ENCODE results near the gene M1AP. TPM values are rescaled to one million over a fixed set of nuclear protein-coding genes. Genes with fewer than 3 reads are reported as not detected.
"Not testable (repeated sequence)": the region's sequence is repeated elsewhere in the genome, so short reads cannot be mapped to it uniquely, and the experiment has no call there.

Gene M1AP
- total RNA-seq, 2 donors from 2014 or later = not detected

DNA sequence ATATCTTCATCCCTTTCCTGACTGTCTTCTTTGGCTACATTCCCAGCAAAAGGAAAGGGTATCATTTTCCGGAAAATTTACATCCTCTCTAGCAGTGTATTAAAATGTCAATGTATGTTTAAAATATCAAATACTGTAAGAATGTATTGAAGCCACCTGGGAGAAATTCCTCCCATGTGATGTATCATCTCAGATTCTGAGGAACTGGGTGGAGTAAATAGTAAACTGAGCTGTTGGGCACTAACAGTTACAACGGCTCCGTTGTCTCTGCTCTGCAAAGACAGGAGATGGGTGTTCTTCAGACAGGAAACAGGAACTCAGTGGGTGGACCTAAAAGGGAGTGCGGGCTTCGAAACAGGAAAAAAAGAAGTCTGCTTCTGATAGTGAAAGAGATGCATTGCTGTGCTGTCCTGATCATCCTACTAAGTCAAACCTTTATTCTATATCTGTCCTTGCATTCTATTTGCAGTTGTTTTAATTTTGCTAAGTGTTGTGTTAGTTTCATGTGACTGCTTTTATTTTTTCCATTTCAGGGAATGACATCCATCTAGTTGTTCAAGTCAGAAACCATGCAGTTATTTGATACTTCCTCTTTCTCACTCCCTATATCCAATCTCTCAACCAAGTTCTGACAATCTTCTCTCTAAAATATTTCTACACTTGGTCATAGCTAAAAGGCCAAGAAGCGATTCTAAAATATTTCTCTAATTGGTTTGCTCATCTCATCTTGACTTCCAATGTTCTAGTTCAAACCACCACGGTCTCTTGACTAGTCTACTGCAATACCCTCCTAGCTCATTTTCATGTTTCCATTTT, 74.2 kb downstream of the M1AP start:
- H3K4me1 Mint-ChIP-seq = peaks cover 20% of the 10 kb centered on the region
- no peaks in the 10 kb centered on the region for H3K36me3 Mint-ChIP-seq (ENCODE audit: low read depth)
- ATAC-seq (replicated peaks) = peak; percentile 63
- peaks cover 3% of the 10 kb centered on the region for H3K27me3 Mint-ChIP-seq
- H3K27ac Mint-ChIP-seq = peak overlapping the region; percentile 80
- H3K4me3 Mint-ChIP-seq = peak overlapping the region; percentile 71
- no peaks in the 10 kb centered on the region for H3K9me3 Mint-ChIP-seq

DNA sequence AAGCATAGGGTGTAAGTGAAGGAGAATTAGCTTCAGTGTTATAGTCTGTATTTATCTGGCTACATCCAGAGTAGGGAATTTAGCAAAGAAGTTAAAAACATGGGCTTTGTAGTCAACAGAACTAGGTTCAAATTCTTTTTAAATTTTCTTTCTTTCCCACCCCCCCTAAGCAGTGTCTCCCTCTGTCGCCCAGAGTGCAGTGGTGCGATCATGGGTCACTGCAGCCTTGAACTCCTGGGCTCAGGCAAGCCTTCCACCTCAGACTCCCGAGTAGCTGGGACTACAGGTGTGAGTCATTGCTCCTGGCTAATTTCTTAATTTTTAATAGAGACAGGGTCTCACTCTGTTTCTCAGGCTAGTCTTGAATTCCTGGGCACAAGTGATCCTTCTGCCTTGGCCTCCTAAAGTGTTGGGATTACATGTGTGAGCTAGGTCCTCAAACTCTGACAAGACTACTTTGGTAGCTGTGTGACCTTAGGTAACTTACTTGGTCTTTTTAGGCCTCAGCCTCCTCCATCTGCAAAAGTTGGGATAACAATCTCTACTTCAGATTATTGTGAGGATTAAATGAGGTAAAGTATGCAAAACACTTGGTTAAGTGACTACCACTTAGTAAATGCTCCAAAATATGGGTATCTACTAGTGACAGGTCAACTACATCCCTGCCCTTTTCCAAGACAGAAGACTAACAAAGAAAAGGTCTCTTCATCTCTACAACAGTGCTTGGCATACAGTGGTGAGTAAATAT, 75.8 kb downstream of the M1AP start:
- ATAC-seq (replicated peaks) = no peak
- Mint-ChIP-seq H3K4me3 (no peak overlapping the region), H3K9me3 (no peaks in the 10 kb centered on the region), H3K27ac (no peak overlapping the region), H3K27me3 (peaks cover 10% of the 10 kb centered on the region), H3K36me3 (ENCODE audit: low read depth) (no peaks in the 10 kb centered on the region), H3K4me1 (peaks cover 17% of the 10 kb centered on the region)

DNA sequence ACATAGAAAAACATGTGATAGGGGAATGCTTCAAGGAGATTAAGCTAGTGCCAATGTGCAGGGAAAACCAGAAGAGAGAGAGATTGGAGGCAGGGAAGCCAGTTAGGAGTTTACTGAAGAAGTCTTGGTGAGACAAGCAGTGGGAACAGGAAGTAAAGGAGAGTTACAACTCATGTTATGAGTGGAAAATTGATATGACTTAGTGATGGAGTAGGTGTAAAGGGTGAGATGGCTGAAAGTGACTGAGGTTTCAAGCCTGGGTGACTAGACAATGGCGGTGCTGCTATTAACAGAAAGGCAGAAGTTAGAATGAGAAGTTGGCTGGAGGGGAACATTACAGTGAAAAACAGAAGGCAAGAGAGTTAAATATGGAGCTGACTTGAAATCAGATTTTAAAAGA, 77.1 kb downstream of the M1AP start:
- Mint-ChIP-seq H3K27ac (no peak overlapping the region), H3K4me3 (no peak overlapping the region), H3K4me1 (peaks cover 22% of the 10 kb centered on the region), H3K36me3 (ENCODE audit: low read depth) (no peaks in the 10 kb centered on the region), H3K27me3 (peaks cover 7% of the 10 kb centered on the region), H3K9me3 (no peaks in the 10 kb centered on the region)
- ATAC-seq (replicated peaks) = peak; percentile 90

DNA sequence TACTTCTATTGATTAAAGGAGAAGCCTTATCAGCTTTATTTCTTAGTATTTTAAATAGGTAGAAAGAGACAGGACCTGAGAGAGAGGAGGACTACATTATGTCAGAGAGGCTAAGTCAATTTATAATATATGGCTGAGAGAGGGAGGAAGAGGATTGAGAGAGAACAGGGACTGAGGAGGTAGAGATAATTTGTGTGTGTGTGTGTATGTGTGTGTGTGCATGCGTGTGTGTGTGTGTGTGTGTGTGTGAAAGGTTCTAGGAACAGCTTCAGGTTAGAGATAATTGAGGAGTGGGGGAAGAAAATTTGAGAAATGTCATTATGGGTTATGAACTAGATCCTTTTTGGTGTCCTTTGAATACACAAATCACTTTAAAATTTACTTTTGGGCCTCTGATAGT, 78.4 kb downstream of the M1AP start:
- no peaks in the 10 kb centered on the region for H3K36me3 Mint-ChIP-seq (ENCODE audit: low read depth)
- H3K27ac Mint-ChIP-seq = no peak overlapping the region
- H3K4me1 Mint-ChIP-seq = peaks cover 22% of the 10 kb centered on the region
- no peaks in the 10 kb centered on the region for H3K9me3 Mint-ChIP-seq
- ATAC-seq (replicated peaks) = no peak
- peaks cover 10% of the 10 kb centered on the region for H3K27me3 Mint-ChIP-seq
- H3K4me3 Mint-ChIP-seq = no peak overlapping the region

DNA sequence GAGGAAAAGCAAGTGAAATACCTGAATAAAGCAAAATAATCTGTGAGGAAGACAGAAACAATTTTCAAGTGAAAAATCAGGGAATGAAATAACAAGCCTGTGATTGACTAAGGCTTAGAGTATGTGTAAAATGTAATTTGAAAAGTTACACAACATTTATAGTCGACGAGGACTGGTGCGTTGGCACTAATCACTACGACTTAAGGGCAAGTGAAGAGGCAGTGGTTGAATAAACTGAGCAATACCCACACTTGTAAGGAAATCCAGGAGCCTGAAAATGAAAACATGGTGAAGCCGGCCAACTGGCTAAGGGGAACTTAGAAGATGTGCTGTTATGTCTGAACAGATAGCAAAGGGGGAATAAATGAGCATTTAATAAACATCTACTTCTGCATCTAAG, 80.2 kb downstream of the M1AP start:
- Mint-ChIP-seq H3K4me1 (peaks cover 10% of the 10 kb centered on the region), H3K9me3 (no peaks in the 10 kb centered on the region), H3K27ac (no peak overlapping the region), H3K27me3 (peaks cover 15% of the 10 kb centered on the region), H3K36me3 (ENCODE audit: low read depth) (no peaks in the 10 kb centered on the region), H3K4me3 (no peak overlapping the region)
- ATAC-seq (replicated peaks) = no peak

DNA sequence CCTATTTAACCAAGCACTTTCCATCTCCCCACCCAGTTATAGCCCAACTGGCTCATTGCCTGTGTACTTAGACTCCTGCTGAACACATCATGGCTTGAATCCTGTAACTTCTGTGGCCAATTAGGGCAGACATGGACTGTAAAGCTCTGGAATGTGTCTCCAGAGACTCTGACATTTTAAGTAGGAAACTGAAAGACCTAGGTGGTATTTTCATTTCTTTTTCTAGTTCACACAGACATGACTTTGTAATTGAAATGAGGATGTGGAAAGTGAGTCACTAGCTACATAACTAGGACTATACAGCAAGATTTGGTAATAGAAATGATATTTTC, 81.4 kb downstream of the M1AP start:
- Mint-ChIP-seq H3K27me3 (peaks cover 18% of the 10 kb centered on the region), H3K9me3 (no peaks in the 10 kb centered on the region), H3K27ac (peak overlapping the region; percentile 42), H3K36me3 (ENCODE audit: low read depth) (no peaks in the 10 kb centered on the region), H3K4me1 (peaks cover 10% of the 10 kb centered on the region), H3K4me3 (peak overlapping the region; percentile 55)
- ATAC-seq (replicated peaks) = peak; percentile 71

DNA sequence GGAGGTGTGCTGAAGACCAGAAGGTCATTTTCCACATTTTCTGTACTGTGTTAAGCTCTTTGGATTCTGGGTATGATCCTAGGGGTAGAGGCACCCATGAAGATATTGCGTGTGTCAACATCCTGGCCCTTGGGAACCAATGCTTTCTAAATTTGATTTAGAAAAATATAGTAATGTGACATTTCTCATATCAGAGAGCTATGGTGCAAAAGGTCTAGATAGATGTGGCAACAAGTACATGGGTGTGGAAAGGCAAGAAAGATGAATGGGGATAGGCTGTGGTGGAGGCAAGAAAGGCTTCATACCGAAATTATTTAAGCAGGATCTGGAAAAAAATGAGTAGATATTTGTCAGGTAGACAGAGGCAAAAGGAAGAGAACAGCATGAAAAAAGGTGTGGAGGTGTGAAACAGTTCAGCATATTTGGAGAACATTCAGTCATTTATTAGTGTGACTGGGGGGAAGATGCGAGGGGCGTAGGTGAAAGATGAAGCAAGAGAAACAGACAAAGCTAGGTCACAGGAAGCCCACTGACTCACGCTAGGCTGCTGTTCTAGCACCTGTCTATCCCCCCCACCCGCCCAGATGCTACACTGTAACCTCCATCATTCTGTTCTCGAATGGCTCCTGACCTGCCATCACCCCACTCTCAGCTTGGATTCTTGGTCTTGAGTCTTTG, 81.9 kb downstream of the M1AP start:
- peaks cover 10% of the 10 kb centered on the region for H3K4me1 Mint-ChIP-seq

DNA sequence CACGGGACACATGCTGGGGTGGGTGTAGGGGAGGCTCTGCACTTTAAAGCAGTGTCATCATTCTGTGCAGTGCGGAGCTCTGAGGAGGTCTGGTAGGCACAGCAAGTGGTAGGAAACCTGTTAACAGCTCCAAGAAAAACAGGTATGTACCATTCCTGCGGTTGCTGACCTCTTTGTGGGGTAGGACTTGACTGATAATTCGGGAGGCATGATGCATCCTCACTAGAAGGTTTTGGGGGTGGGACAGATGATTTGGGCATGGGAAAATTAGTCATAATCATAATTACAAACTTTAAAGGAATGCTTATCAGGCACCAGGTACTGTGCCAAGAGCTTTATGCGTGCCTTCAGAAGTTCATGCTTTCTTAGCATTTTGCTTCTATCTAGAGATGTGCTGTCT, 83.9 kb downstream of the M1AP start:
- peaks cover 25% of the 10 kb centered on the region for H3K27me3 Mint-ChIP-seq
- no peaks in the 10 kb centered on the region for H3K36me3 Mint-ChIP-seq (ENCODE audit: low read depth)
- no peak overlapping the region for H3K27ac Mint-ChIP-seq
- no peaks in the 10 kb centered on the region for H3K9me3 Mint-ChIP-seq
- no peak for ATAC-seq (replicated peaks)
- peaks cover 16% of the 10 kb centered on the region for H3K4me1 Mint-ChIP-seq
- H3K4me3 Mint-ChIP-seq = no peak overlapping the region

More for the DNA sequence above, 81.9 kb downstream of the M1AP start:
- Mint-ChIP-seq H3K9me3 (no peaks in the 10 kb centered on the region), H3K27ac (peak overlapping the region; percentile 42), H3K27me3 (peaks cover 20% of the 10 kb centered on the region), H3K36me3 (ENCODE audit: low read depth) (no peaks in the 10 kb centered on the region), H3K4me3 (peak overlapping the region; percentile 55)
- peak; percentile 21 for ATAC-seq (replicated peaks)

DNA sequence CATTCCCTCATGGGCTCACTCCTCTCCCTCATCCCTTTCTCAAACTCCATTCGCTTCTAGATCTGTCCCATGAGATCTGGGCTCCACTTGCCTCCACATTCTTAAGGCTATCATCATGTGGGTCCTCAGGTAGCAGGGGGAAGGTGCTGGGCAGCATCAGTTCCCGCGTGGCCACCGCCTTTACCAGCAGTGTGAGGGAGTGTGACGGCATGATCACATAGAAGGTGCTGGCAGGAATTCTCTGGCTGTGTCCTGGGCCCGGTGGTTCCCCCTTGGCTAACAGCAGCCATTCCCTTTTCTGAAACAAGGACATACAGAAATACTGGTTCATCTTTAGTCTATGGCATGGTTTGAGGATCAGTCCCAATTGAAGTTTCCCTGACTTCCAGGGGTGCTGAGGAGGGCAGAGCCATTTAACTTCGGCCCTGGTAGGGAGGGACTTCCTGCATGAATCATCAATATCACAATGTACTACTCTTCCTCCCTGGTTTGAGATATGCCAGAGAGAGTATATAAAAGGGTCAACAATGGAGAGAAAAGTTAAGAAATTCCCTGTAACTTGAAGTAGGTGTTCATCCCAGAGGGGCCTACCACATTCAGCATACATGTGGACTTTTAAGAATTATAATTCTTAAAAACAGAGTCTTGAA, 85.9 kb downstream of the M1AP start:
- Mint-ChIP-seq H3K4me1 (peaks cover 16% of the 10 kb centered on the region), H3K27ac (no peak overlapping the region), H3K4me3 (no peak overlapping the region), H3K27me3 (peaks cover 18% of the 10 kb centered on the region), H3K9me3 (no peaks in the 10 kb centered on the region), H3K36me3 (ENCODE audit: low read depth) (peaks cover 3% of the 10 kb centered on the region)
- no peak for ATAC-seq (replicated peaks)

DNA sequence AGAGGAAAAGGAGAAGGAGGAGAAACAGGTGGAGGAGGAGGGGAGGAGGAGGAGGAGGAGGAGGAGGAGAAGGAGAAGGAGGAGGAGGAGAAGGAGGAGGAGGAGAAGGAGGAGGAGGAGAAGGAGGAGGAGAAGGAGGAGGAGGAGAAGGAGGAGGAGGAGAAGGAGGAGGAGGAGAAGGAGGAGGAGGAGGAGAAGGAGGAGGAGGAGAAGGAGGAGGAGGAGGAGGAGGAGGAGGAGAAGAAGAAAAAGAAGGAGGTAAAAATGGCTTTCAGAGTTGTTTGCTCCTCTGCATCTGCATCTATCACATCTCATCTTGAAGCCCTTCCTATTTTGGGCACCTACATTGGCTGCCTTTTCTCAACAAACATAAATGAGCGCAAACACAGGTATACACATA, 87.1 kb downstream of the M1AP start:
- ATAC-seq (replicated peaks); H3K4me3 Mint-ChIP-seq; H3K9me3 Mint-ChIP-seq; H3K27ac Mint-ChIP-seq; H3K4me1 Mint-ChIP-seq: not testable (repeated sequence)
- Mint-ChIP-seq H3K27me3 (peaks cover 18% of the 10 kb centered on the region), H3K36me3 (ENCODE audit: low read depth) (peaks cover 15% of the 10 kb centered on the region)

DNA sequence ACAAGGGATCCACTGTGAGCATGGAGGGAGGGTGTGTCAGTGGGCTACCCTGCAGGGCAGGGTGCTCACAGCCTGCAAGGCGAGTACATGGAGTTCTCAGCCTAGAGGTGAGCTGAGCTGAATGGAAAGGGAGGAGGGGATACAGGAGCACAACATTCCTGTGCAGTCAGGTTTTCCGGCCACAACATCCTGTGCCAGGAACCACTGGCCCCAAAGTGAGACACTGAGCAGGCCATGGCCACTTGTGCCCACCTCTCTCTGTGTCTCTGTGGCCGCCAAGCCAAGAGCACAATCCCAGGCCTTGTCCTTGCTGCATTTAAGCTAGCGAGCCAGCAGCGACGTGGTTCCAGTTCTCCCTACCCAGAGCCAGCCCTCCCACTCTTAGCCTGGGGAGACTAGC, 87.5 kb downstream of the M1AP start:
- Mint-ChIP-seq H3K27ac (peak overlapping the region; percentile 70), H3K4me3 (no peak overlapping the region), H3K27me3 (peaks cover 15% of the 10 kb centered on the region), H3K36me3 (ENCODE audit: low read depth) (peaks cover 16% of the 10 kb centered on the region), H3K4me1 (peaks cover 6% of the 10 kb centered on the region), H3K9me3 (no peaks in the 10 kb centered on the region)
- ATAC-seq (replicated peaks) = no peak

DNA sequence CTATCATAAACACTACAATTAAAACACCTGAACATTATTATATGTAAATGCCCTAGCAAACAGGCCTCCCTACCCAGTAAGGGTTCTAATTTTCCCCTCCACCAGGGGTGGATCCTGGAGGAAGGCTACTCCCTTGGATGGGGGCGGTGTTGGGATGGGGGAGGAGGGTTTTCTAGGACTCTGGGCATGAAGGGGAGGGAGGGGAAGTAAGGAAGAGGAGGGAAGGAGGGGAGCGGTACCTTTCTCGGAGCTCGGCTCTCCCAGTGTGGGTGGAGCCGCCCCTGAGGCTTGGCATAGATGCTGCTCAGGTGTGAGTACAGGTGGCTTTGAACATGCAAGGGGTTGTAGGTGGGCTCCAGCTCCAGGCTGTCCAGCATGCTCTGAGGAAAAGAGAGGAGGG, 88.2 kb downstream of the M1AP start:
- H3K9me3 Mint-ChIP-seq = no peaks in the 10 kb centered on the region
- ATAC-seq (replicated peaks) = no peak
- no peak overlapping the region for H3K27ac Mint-ChIP-seq
- H3K27me3 Mint-ChIP-seq = peaks cover 15% of the 10 kb centered on the region
- peaks cover 22% of the 10 kb centered on the region for H3K36me3 Mint-ChIP-seq (ENCODE audit: low read depth)
- H3K4me1 Mint-ChIP-seq = peaks cover 6% of the 10 kb centered on the region
- no peak overlapping the region for H3K4me3 Mint-ChIP-seq

DNA sequence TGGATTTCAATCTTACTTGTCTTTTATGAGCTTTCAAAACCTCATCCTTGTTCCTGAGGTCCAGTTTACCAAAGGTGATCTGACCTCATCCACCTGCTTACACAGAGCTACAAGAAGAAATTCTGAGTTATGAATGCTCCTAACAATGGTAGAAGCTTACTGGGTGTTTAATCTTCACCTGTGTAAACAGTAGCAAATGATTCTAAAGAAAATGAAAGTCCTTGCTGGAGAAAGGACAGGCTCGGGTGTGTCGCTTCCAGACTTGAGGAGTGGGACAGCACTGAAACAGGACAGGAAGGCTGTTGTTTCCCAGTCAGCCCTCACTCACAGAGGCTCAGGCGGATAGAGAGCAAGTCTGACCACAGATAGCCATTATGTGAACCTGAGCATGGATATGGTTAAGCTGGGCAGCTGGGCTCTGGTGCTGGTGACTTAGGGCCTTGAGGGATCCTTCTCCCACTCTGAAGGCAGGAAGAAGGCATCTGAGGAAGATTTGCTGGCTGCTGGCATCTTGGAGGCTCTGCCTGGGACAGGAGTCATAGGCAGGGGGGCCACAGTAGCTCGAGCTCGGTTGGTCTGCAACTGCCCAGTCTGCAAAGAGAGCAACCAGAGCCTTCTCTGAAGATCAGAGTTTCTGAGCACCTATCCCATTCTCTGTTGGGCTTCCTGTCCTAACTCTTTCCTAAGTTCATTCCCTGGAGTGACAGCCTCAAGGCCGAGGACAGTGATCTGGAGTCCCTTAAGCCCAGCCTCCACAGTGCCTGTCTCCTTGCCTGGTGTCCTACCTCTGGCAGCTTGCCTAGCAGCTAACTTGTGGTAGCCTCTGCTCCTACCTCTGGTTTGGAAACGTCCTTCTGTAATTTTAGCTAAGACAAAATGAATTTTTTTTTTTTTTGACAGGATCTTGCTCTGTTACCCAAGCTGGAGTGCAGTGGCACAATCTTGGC, 89.6 kb downstream of the M1AP start:
- Mint-ChIP-seq H3K4me1 (peaks cover 6% of the 10 kb centered on the region), H3K36me3 (ENCODE audit: low read depth) (peaks cover 26% of the 10 kb centered on the region), H3K27ac (no peak overlapping the region), H3K9me3 (no peaks in the 10 kb centered on the region), H3K27me3 (peaks cover 10% of the 10 kb centered on the region), H3K4me3 (no peak overlapping the region)
- no peak for ATAC-seq (replicated peaks)

All from activated T-helper 17 cell treated with anti-CD3 and anti-CD28 coated beads, Interleukin-2, amount 50 U/mL, for 72 hours (primary cell).